Vagina (tissue), 2 donors: ENCODE measurements around the gene GPER1. TPM values are rescaled to one million over a fixed set of nuclear protein-coding genes. Genes with fewer than 3 reads are reported as not detected.

Experiments
- DNase-seq, 2 donors: peaks; one replicate each; pipeline ENCODE4 v3.0.0-alpha.2; 2017; ENCODE audit errors: extremely low spot score in 2 of 2
- H3K27ac ChIP-seq: fragments of 200-600 bp; sonication (generic); one replicate; pipeline ENCODE4 v1.5.1; 2019
- H3K27me3 ChIP-seq: fragments of 200-600 bp; sonication (generic); one replicate; pipeline ENCODE4 v1.5.1; 2019
- H3K36me3 ChIP-seq, 2 donors: fragments of 200-600 bp; sonication (generic); one replicate each; pipeline ENCODE4 v1.5.1; 2017 to 2019
- H3K4me1 ChIP-seq: fragments of 200-600 bp; sonication (generic); one replicate; pipeline ENCODE4 v1.5.1; 2019
- H3K4me3 ChIP-seq, 2 donors: fragments of 200-600 bp; sonication (generic); 1 replicate in 1 of 2; 2 replicates in 1 of 2; pipeline ENCODE4 v1.5.1; 2016 to 2019
- H3K9me3 ChIP-seq: fragments of 200-600 bp; sonication (generic); one replicate; pipeline ENCODE4 v1.5.1; 2019
- POLR2A ChIP-seq, 2 donors: fragments of 450-650 bp; IDR thresholded peaks; one replicate each; pipeline ENCODE4 v1.6.1; 2017; ENCODE audit warnings: antibody characterized with exemption in 2 of 2, mild to moderate bottlenecking in 2 of 2, moderate library complexity in 2 of 2
- POLR2AphosphoS5 ChIP-seq, 2 donors: sonication (generic); formaldehyde crosslinking; IDR thresholded peaks; one replicate each; pipeline ENCODE4 v1.9.0; 2017; ENCODE audit warnings: antibody characterized with exemption in 2 of 2, mild to moderate bottlenecking in 2 of 2, low read depth in 1 of 2; ENCODE audit not compliant: insufficient read depth in 1 of 2
- intact Hi-C: fragments of 100-400 bp; cut with DNase I; formaldehyde crosslinking; loops from one replicate; pipeline ENCODE4 v1.15.1; 2023
- total RNA-seq: library from RNA; depleted of rRNA; stranded (reverse); fragments of >200 nt; gene quantifications from one replicate; pipeline ENCODE4 v1.2.3, GENCODE V29; 2016
- TF ChIP-seq, protein P1 (sequence below), 3 experiments: fragments of 450-650 bp in 2 of 3; fragments of 200-600 bp in 1 of 3; sonication (generic) in 1 of 3; IDR thresholded peaks; one replicate each; pipeline ENCODE4 v1.5.1; 2017 to 2019; ENCODE audit warnings: antibody characterized with exemption in 3 of 3, mild to moderate bottlenecking in 2 of 3, moderate library complexity in 2 of 3

GPER1 gene
- total RNA-seq, 1 donor from 2014 or later, result 8.3 TPM

DNA sequence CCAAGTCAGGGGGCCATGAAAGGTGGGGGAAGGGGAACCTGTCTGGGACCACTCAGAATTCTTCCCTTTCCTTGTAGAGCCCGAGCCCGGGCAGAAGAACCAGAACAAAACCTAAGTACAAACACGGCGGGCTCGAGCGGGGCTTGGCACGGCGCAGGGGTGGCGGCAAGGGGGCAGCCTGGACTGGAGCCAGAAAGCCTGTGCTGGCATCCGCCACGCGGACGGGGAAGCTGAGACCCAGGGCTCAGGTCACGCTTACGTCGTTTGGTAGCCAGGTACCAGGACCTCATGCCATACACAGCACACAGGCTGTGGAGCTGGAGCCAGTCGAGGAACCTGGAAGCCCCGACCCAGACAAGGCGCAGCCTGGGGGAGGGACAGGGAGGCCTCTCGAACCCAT, 6.6 kb upstream of the GPER1 start:
- Histone ChIP-seq H3K27ac (no peak overlapping the region), H3K4me3 (no peak overlapping the region), H3K4me1 (peaks cover 19% of the 10 kb centered on the region), H3K36me3 (no peaks in the 10 kb centered on the region), H3K9me3 (no peaks in the 10 kb centered on the region), H3K27me3 (no peaks in the 10 kb centered on the region)
- DNase-seq, result no peak
- intact Hi-C loops, result loop anchor here (10.0 kb wide), 1 partner anchor 93 kb away; no protein-coding TSS in a partner anchor
- TF ChIP-seq POLR2A (IDR thresholded peaks at IDR 0.05) (no peak), POLR2AphosphoS5 (IDR thresholded peaks at IDR 0.05; ENCODE audit: insufficient read depth in 1 of 2, low read depth in 1 of 2) (no peak)
- TF ChIP-seq, protein P1, sequence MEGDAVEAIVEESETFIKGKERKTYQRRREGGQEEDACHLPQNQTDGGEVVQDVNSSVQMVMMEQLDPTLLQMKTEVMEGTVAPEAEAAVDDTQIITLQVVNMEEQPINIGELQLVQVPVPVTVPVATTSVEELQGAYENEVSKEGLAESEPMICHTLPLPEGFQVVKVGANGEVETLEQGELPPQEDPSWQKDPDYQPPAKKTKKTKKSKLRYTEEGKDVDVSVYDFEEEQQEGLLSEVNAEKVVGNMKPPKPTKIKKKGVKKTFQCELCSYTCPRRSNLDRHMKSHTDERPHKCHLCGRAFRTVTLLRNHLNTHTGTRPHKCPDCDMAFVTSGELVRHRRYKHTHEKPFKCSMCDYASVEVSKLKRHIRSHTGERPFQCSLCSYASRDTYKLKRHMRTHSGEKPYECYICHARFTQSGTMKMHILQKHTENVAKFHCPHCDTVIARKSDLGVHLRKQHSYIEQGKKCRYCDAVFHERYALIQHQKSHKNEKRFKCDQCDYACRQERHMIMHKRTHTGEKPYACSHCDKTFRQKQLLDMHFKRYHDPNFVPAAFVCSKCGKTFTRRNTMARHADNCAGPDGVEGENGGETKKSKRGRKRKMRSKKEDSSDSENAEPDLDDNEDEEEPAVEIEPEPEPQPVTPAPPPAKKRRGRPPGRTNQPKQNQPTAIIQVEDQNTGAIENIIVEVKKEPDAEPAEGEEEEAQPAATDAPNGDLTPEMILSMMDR (IDR thresholded peaks at IDR 0.05), result no peak

DNA sequence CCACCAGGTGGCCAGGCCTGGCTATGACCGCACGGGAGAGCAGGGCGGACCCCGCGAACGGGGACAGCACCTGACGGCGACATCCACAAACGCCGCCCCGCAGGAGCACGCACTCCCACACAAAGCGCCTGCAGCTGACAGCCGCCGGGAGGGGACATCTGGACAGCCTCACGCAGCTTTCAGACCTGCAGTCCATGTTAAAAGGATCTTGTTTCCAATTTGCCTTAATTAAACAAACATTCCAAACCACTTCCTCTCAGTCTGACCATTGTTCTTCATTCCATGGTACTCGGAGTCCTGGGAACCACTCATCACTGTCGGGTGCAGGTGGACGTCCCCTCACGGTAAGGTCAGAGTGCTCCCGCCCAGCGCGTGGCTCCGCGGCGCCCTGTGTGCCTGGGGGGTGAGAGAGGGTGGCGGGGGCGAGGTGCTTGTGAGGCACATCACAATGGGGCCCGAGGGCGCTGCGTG, 5.9 kb upstream of the GPER1 start:
- no peaks in the 10 kb centered on the region for H3K9me3 ChIP-seq
- no peak overlapping the region for H3K27ac ChIP-seq
- H3K27me3 ChIP-seq, result no peaks in the 10 kb centered on the region
- no peak overlapping the region for H3K4me3 ChIP-seq
- intact Hi-C loops, result loop anchor here (10.0 kb wide), 1 partner anchor 93 kb away; no protein-coding TSS in a partner anchor
- DNase-seq, result no peak
- H3K36me3 ChIP-seq, result no peaks in the 10 kb centered on the region
- TF ChIP-seq POLR2AphosphoS5 (IDR thresholded peaks at IDR 0.05; ENCODE audit: insufficient read depth in 1 of 2, low read depth in 1 of 2), result no peak
- TF ChIP-seq, protein P1 (IDR thresholded peaks at IDR 0.05), result no peak
- TF ChIP-seq POLR2A (IDR thresholded peaks at IDR 0.05), result no peak
- peaks cover 20% of the 10 kb centered on the region for H3K4me1 ChIP-seq

DNA sequence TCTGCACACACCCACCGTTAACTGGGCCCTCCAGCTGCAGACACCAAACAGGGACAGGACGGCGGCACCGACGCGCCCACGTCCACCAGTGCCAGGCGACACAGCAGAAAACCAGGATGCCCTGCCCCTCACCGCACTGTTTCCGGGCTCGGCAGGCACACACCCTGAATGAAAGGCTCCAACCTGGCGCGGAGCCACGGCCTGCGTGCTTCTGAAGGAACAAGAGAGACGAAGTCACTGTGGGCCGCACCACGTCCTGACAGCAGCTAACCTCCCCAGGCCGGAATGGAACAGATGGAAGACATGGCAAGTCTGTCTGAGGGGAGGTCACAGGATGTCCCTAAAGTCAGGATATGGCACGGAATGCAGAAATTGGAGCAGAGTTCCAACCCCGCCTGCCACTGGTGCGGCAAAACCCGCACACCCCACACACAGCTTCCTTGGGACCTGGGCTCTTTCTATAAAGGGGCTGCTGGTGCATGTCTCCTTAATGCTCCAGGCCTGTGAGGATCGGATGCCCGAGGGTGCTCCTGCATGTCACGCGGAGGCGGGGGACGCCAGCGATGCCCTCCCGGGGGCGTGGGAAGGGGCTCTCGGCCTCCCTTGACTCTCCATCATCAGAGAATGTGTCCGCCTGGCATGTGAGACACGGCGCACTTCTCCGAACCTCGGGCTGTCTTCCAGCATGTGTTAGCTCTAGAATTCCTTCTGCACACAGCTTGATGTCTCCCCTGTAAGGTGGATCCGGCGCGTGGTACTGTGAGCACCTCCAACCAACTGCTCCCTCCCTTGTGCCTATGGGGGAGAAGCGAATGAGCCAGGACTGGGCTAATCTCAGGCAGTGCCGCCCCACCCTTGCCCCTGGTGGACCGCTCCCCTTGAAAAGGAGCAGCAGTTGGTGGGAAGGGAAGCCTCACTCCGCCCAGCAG, 3.9 kb upstream of the GPER1 start:
- Histone ChIP-seq H3K4me1 (peaks cover 40% of the 10 kb centered on the region), H3K36me3 (no peaks in the 10 kb centered on the region), H3K9me3 (no peaks in the 10 kb centered on the region), H3K27ac (no peak overlapping the region), H3K27me3 (no peaks in the 10 kb centered on the region), H3K4me3 (no peak overlapping the region)
- DNase-seq, result no peak
- intact Hi-C loops, result loop anchor here (10.0 kb wide), 1 partner anchor 91 kb away; no protein-coding TSS in a partner anchor
- TF ChIP-seq, protein P1 (IDR thresholded peaks at IDR 0.05), result no peak
- no peak for TF ChIP-seq POLR2A (IDR thresholded peaks at IDR 0.05)
- no peak for TF ChIP-seq POLR2AphosphoS5 (IDR thresholded peaks at IDR 0.05; ENCODE audit: insufficient read depth in 1 of 2, low read depth in 1 of 2)

DNA sequence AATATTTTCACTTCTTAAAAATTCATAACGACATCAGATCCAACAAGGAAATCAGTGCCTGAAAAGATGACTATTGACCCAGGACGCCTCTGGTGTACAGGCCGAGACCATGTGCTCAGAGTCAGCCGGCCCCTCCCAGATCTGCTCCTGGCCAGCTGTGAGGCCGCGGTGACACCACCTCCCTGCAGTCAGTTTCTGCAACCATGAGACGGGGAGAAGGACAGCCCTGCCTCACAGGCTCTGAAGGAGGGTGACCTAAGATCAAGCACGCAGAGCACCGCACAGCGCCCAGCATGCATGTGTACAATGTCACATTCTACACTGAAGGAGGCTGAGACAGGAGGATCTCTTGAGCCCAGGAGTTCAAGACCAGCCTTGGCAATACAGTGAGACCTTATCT, 2.6 kb upstream of the GPER1 start:
- no peak overlapping the region for H3K27ac ChIP-seq
- intact Hi-C loops, result loop anchor here (5.0 to 10.0 kb wide), 2 partner anchors 37 to 90 kb away; no protein-coding TSS in a partner anchor

More for the DNA sequence above, 2.6 kb upstream of the GPER1 start:
- no peak overlapping the region for H3K4me3 ChIP-seq
- peaks cover 41% of the 10 kb centered on the region for H3K4me1 ChIP-seq
- TF ChIP-seq, protein P1 (IDR thresholded peaks at IDR 0.05), result no peak
- TF ChIP-seq POLR2A (IDR thresholded peaks at IDR 0.05) (no peak), POLR2AphosphoS5 (IDR thresholded peaks at IDR 0.05; ENCODE audit: insufficient read depth in 1 of 2, low read depth in 1 of 2) (no peak)
- H3K9me3 ChIP-seq, result no peaks in the 10 kb centered on the region
- DNase-seq, result no peak
- no peaks in the 10 kb centered on the region for H3K36me3 ChIP-seq
- H3K27me3 ChIP-seq, result no peaks in the 10 kb centered on the region
